HG03175 (cell line): ENCODE measurements around the gene NCR2.

Source experiments
- ATAC-seq: cut with Tn5 transposase; IDR thresholded peaks from one replicate; pipeline ENCODE4 v1.9.1; 2021; ENCODE audit warnings: mild to moderate bottlenecking, moderate library complexity; ENCODE audit not compliant: unreplicated experiment

Gene NCR2

GRCh38 chr6:41392246-41392645 lies 56.8 kb downstream of the NCR2 start:
- no peak for ATAC-seq

GRCh38 chr6:41396335-41396734 lies 60.9 kb downstream of the NCR2 start:
- no peak for ATAC-seq

GRCh38 chr6:41399424-41399823 lies 64.0 kb downstream of the NCR2 start:
- no peak for ATAC-seq
